ENCODE results near the gene LSM14A. TPM values are rescaled to one million over a fixed set of nuclear protein-coding genes. Genes with fewer than 3 reads are reported as not detected.

LSM14A gene
- total RNA-seq, 4 donors from 2014 or later = 68.4 to 117 (median 98.1) TPM

DNA sequence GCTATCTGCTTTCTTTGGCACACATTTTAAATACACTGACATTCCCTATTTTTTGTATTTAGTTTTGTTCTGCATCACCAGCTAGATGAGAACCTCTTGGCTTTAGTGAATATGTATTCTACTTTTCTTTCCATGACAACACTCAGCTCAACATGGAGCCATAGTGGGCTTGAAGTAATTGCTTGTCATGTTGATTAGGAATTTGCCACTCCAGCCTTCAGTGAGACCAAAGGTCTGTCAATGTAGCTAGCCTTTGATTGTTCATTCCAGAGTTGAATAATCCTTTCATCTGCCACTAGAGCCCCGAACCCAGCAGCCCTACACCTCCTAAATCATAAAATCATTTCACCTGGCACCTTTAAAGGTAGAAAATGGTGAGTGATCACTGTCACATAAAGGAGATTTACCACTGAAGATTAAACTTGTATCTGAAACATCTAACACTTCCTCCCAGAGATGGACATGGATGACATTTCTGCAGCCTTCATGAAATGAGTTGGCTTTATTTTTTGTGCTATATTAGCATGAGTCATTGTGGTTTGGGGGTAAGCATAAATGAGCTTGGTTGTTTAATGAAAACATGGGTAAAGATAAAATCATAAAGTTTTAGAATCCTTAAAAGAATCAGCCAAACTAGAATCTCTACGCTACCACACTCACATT, 52.8 kb downstream of the LSM14A start:
- WGBS, 2 donors = 72 to 74% methylated on average over 2 of the region's 2 CpGs
- Histone ChIP-seq H3K36me3 (peaks cover 0 to 99% (median 16%) of the 10 kb centered on the region in 3 donors), H3K9me3 (no peaks in the 10 kb centered on the region), H3K4me1 (peaks cover 0 to 24% (median 3%) of the 10 kb centered on the region in 4 donors), H3K4me3 (no peak overlapping the region), H3K27me3 (no peaks in the 10 kb centered on the region), H3K27ac (no peak overlapping the region)
- no peak for DNase-seq (ENCODE audit: low spot score in 2 of 2)
- TF ChIP-seq EP300 (IDR thresholded peaks at IDR 0.05) (no peak), POLR2A (IDR thresholded peaks at IDR 0.05) (no peak), CTCF (IDR thresholded peaks at IDR 0.05) (no peak)

GRCh38 chr19:34225659-34226015, 53.3 kb downstream of the LSM14A start:
- H3K27ac ChIP-seq = no peak overlapping the region
- no peak overlapping the region for H3K4me3 ChIP-seq
- H3K4me1 ChIP-seq = peaks cover 0 to 19% (median 3%) of the 10 kb centered on the region in 4 donors
- no peak for DNase-seq (ENCODE audit: low spot score in 2 of 2)
- H3K27me3 ChIP-seq = no peaks in the 10 kb centered on the region
- no peaks in the 10 kb centered on the region for H3K9me3 ChIP-seq
- peaks cover 0 to 99% (median 16%) of the 10 kb centered on the region in 3 donors for H3K36me3 ChIP-seq
- TF ChIP-seq POLR2A (IDR thresholded peaks at IDR 0.05) (no peak), EP300 (IDR thresholded peaks at IDR 0.05) (no peak), CTCF (IDR thresholded peaks at IDR 0.05) (no peak)

DNA sequence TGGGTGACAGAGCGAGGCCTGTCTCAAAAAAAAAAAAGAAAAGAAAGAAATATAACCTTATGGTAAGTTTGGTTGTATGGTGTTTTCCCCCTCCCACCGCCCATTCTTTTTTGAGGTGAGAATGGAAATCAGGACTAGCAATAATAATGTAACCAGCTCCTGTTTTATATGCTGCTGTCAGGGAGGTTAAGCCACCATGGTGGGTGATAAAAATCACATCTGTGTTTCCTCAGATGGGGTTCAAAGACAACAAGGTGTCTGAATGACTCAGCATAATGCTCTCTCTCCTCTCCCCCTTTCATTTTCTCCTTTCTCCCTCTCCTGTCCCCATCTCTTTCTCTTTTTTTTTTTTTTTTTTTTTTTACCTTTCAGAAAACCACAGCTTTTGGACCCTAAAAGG, 53.7 kb downstream of the LSM14A start:
- Histone ChIP-seq H3K27me3 (no peaks in the 10 kb centered on the region), H3K4me3 (no peak overlapping the region), H3K9me3 (no peaks in the 10 kb centered on the region), H3K36me3 (peaks cover 0 to 99% (median 16%) of the 10 kb centered on the region in 3 donors), H3K4me1 (peaks cover 0 to 19% (median 3%) of the 10 kb centered on the region in 4 donors), H3K27ac (peak overlapping the region in 1 of 4 donors; percentile 22)
- 92 to 96% methylated on average over 2 of the region's 2 CpGs for WGBS, 2 donors
- no peak for DNase-seq (ENCODE audit: low spot score in 2 of 2)
- TF ChIP-seq POLR2A (IDR thresholded peaks at IDR 0.05) (no peak), EP300 (IDR thresholded peaks at IDR 0.05) (no peak), CTCF (IDR thresholded peaks at IDR 0.05) (no peak)

- DNase-seq (ENCODE audit: low spot score in 2 of 2) = no peak
- peaks cover 0 to 79% (median 11%) of the 10 kb centered on the region in 3 donors for H3K36me3 ChIP-seq
- H3K27ac ChIP-seq = peak overlapping the region in 1 of 4 donors; percentile 77
- 24 to 49% methylated on average over 1 of the region's 1 CpG for WGBS, 2 donors
- no peaks in the 10 kb centered on the region for H3K9me3 ChIP-seq
- TF ChIP-seq CTCF (IDR thresholded peaks at IDR 0.05) (no peak), POLR2A (IDR thresholded peaks at IDR 0.05) (no peak), EP300 (IDR thresholded peaks at IDR 0.05) (no peak)
- peaks cover 0 to 41% (median 11%) of the 10 kb centered on the region in 4 donors for H3K4me1 ChIP-seq
- H3K27me3 ChIP-seq = no peaks in the 10 kb centered on the region
- no peak overlapping the region for H3K4me3 ChIP-seq
Measured at GRCh38 chr19:34228347-34228746, 56.0 kb downstream of the LSM14A start.

- 85 to 87% methylated on average over 3 of the region's 3 CpGs for WGBS, 2 donors
- TF ChIP-seq POLR2A (IDR thresholded peaks at IDR 0.05) = no peak
- no peak for TF ChIP-seq EP300 (IDR thresholded peaks at IDR 0.05)
- TF ChIP-seq CTCF (IDR thresholded peaks at IDR 0.05) = no peak
- H3K27ac ChIP-seq = peak overlapping the region in 1 of 4 donors; percentile 77
Measured at GRCh38 chr19:34228762-34229161, 56.5 kb downstream of the LSM14A start.

More at GRCh38 chr19:34228762-34229161, 56.5 kb downstream of the LSM14A start:
- Histone ChIP-seq H3K4me3 (no peak overlapping the region), H3K36me3 (peaks cover 0 to 75% (median 9%) of the 10 kb centered on the region in 3 donors), H3K27me3 (no peaks in the 10 kb centered on the region), H3K4me1 (peaks cover 0 to 45% (median 13%) of the 10 kb centered on the region in 4 donors), H3K9me3 (no peaks in the 10 kb centered on the region)
- DNase-seq (ENCODE audit: low spot score in 2 of 2) = no peak
